IPS DF 19.7 (cell line): ENCODE measurements around the gene EMP3.

Experiments used
- DNase-seq: peaks from one replicate; pipeline ENCODE4 v3.0.0-alpha.2; 2013; ENCODE audit warnings: low read depth, low spot score

Gene EMP3

DNA sequence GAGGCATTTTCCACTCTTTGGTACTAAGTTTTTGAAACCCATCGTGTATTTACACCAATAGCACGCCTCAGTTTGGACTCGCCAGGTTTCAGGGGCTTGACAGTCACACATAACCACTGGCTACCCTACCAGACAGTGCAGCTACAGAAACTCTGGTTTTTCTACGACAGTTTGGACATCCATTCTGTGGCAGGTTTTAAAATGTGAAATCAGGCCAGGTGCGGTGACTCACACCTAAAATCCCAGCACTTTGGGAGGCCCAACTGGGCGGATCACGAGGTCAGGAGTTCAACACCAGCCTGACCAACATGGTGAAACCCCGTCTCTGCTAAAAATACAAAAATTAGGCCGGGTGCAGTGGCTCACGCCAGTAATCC is 52.8 kb downstream of the EMP3 start:
- DNase-seq = no peak

DNA sequence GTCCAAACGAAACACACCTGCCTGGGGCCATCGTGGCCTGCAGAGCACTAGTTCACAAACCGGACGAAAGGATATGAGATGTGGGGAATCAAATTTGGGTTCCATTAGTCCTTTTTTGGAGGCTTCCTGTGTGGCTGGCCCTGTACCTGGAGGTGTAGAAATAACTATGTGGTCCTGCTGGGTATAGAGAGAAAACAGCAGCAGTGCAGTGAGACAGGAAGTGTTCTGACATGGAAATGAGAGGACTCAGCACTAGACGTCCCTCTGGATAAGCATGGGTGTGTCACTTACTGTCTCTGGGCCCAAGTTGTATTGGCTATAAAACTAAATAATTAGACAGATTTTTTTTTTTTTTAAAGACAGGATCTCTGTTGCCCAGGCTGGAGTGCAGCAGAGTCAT is 53.7 kb downstream of the EMP3 start:
- DNase-seq = no peak
